PC-9 (cell line): ENCODE results near the gene BCAS2.

Experiments
- CTCF ChIP-seq: fragments of 200-600 bp; sonication (generic); conservative IDR thresholded peaks from 2 replicates; pipeline ENCODE4 v1.6.1; 2017; ENCODE audit warnings: mixed run types, antibody characterized with exemption, mild to moderate bottlenecking, moderate library complexity
- EZH2 ChIP-seq: fragments of 200-600 bp; sonication (generic); IDR thresholded peaks from 2 replicates; pipeline ENCODE4 v1.8.0; 2017; ENCODE audit warnings: antibody characterized with exemption, low read depth

GRCh38 chr1:114524944-114525343, 56.5 kb downstream of the BCAS2 start:
- TF ChIP-seq CTCF (no peak), EZH2 (no peak)
